NCI-H146 (cell line): ENCODE measurements around the gene TREX2.
"Not testable (repeated sequence)": the region's sequence is repeated elsewhere in the genome, so short reads cannot be mapped to it uniquely, and the experiment has no call there.

Source experiments
- DNase-seq: peaks from one replicate; lab custom pipeline; 2025; lab: John Stamatoyannopoulos, UW

TREX2 gene

GRCh38 chrX:153408221-153408721, 37.6 kb downstream of the TREX2 start:
- no peak for DNase-seq

GRCh38 chrX:153407736-153408135, 38.1 kb downstream of the TREX2 start:
- DNase-seq: no peak

GRCh38 chrX:153406903-153407302, 39.0 kb downstream of the TREX2 start:
- no peak for DNase-seq

- no peak for DNase-seq
Measured at GRCh38 chrX:153406011-153406410, 39.8 kb downstream of the TREX2 start.

GRCh38 chrX:153405426-153405825, 40.4 kb downstream of the TREX2 start:
- no peak for DNase-seq

- DNase-seq: not testable (repeated sequence)
Measured at GRCh38 chrX:153404333-153404732, 41.5 kb downstream of the TREX2 start.

- DNase-seq: no peak
Measured at GRCh38 chrX:153401133-153401764, 44.6 kb downstream of the TREX2 start, which contains the start of gene PNMA6E. Gene PNMA6E, minus strand, starts transcription at chrX:153401350. Its CDS starts 2,501 bp downstream, at chrX:153398849.

GRCh38 chrX:153400146-153401132, 45.4 kb downstream of the TREX2 start:
- peak; percentile 2 for DNase-seq

GRCh38 chrX:153398275-153398960, 47.4 kb downstream of the TREX2 start:
- no peak for DNase-seq

GRCh38 chrX:153397256-153397960, 48.4 kb downstream of the TREX2 start:
- peak; percentile 81 for DNase-seq

GRCh38 chrX:153396320-153397195, 49.3 kb downstream of the TREX2 start:
- DNase-seq: no peak

GRCh38 chrX:153395613-153396319, 50.1 kb downstream of the TREX2 start:
- DNase-seq: no peak

GRCh38 chrX:153394612-153395011, 51.2 kb downstream of the TREX2 start:
- DNase-seq: no peak
